H1 (cell line): Measurements from ENCODE around the gene PRKN. TPM values are rescaled to one million over a fixed set of nuclear protein-coding genes. Genes with fewer than 3 reads are reported as not detected.

Experiments used
- CTCF ChIA-PET: fragments of 300-600 bp; sonication (Branson Sonifier 250); formaldehyde crosslinking; loops from one replicate; lab custom pipeline; 2021; ENCODE audit not compliant: partially characterized antibody; lab: Charles Lee
- POLR2A ChIA-PET: fragments of 300-600 bp; sonication (Branson Sonifier 250); formaldehyde crosslinking; loops from one replicate; lab custom pipeline; 2021; ENCODE audit warnings: inconsistent platforms; ENCODE audit not compliant: partially characterized antibody; lab: Charles Lee
- DNase-seq, 2 experiments: peaks; one replicate each; pipeline versions ENCODE4 v3.0.0 to v3.0.0-alpha.2; 2010 to 2022; ENCODE audit warnings: low spot score in 2 of 2, low read depth in 1 of 2, mixed read lengths in 1 of 2
- FAIRE-seq: peaks from 2 replicates; lab custom pipeline; 2011; peaks lifted over from hg19 to GRCh38; lab: Jason Lieb, UNC
- H2AFZ ChIP-seq: 2 replicates; pipeline ENCODE4 v1.8.1; 2012; ENCODE audit warnings: low read length, inconsistent platforms
- H2AK5ac ChIP-seq: 2 replicates; pipeline ENCODE4 v1.6.1; 2013; ENCODE audit warnings: low read depth, low read length
- H2BK120ac ChIP-seq: replicated peaks from 2 replicates; pipeline ENCODE3; 2013; ENCODE audit warnings: low read depth, low read length, inconsistent platforms
- H2BK12ac ChIP-seq: 2 replicates; pipeline ENCODE4 v1.6.1; 2013; ENCODE audit warnings: low read depth, low read length
- H2BK15ac ChIP-seq: 2 replicates; pipeline ENCODE4 v1.6.1; 2013; ENCODE audit warnings: low read length
- H2BK20ac ChIP-seq: 2 replicates; pipeline ENCODE4 v1.6.1; 2013; ENCODE audit warnings: low read length
- H2BK5ac ChIP-seq: 2 replicates; pipeline ENCODE4 v1.6.1; 2013; ENCODE audit warnings: low read depth, low read length
- H3K14ac ChIP-seq: 2 replicates; pipeline ENCODE4 v1.6.1; 2013; ENCODE audit warnings: inconsistent platforms; ENCODE audit not compliant: insufficient read length
- H3K18ac ChIP-seq: 2 replicates; pipeline ENCODE4 v1.6.1; 2013; ENCODE audit warnings: low read length; ENCODE audit errors: extremely low read depth
- H3K23ac ChIP-seq: 2 replicates; pipeline ENCODE4 v1.6.1; 2013; ENCODE audit warnings: inconsistent platforms; ENCODE audit not compliant: insufficient read length
- H3K23me2 ChIP-seq: 2 replicates; pipeline ENCODE4 v1.6.1; 2013; ENCODE audit warnings: low read depth, low read length
- H3K27ac ChIP-seq: 2 replicates; pipeline ENCODE4 v1.6.1; 2011; ENCODE audit warnings: low read depth, low read length, inconsistent platforms
- H3K27me3 ChIP-seq, 4 experiments: replicated peaks in 1 of 4; 1 replicate in 1 of 4; 2 replicates in 3 of 4; pipeline versions ENCODE4 v1.6.1 to v1.8.1; 2011 to 2013; ENCODE audit warnings: low read length in 3 of 4, mild to moderate bottlenecking in 3 of 4, inconsistent platforms in 2 of 4, mixed read lengths in 2 of 4, moderate library complexity in 1 of 4; ENCODE audit not compliant: control insufficient read depth in 3 of 4, insufficient read depth in 3 of 4; ENCODE audit errors: extremely low read depth in 1 of 4
- H3K36me3 ChIP-seq, 4 experiments: 2 replicates each; pipeline versions ENCODE4 v1.6.1 to v1.8.1; 2011 to 2013; ENCODE audit warnings: mild to moderate bottlenecking in 4 of 4, low read length in 3 of 4, moderate library complexity in 2 of 4, control low read depth in 1 of 4, inconsistent platforms in 1 of 4; ENCODE audit not compliant: insufficient read depth in 4 of 4, control insufficient read depth in 2 of 4
- H3K4ac ChIP-seq: replicated peaks from 2 replicates; pipeline ENCODE3; 2013; ENCODE audit warnings: low read length, low read depth, mixed read lengths, inconsistent platforms; ENCODE audit not compliant: insufficient read length
- H3K4me1 ChIP-seq, 4 experiments: replicated peaks in 1 of 4; 1 replicate in 1 of 4; 2 replicates in 3 of 4; pipeline versions ENCODE4 v1.6.1 to v1.8.1; 2011 to 2013; ENCODE audit warnings: low read length in 3 of 4, inconsistent platforms in 2 of 4, mixed read lengths in 1 of 4; ENCODE audit not compliant: insufficient read depth in 4 of 4, control insufficient read depth in 3 of 4
- H3K4me2 ChIP-seq, 2 experiments: 2 replicates each; pipeline versions ENCODE4 v1.6.1 to v1.8.1; 2011 to 2013; ENCODE audit warnings: low read depth in 2 of 2, low read length in 2 of 2, control low read depth in 1 of 2, inconsistent platforms in 1 of 2, mild to moderate bottlenecking in 1 of 2; ENCODE audit not compliant: insufficient read depth in 1 of 2
- H3K4me3 ChIP-seq, 4 experiments: fragments of 200-600, 300-600 bp in 1 of 4; sonication (generic), shearing (Covaris generic), sonication (Bioruptor Twin) in 1 of 4; 2 replicates each; pipeline versions ENCODE4 v1.5.1 to v1.8.1; 2011 to 2016; ENCODE audit warnings: low read length in 4 of 4, low read depth in 3 of 4, control low read depth in 2 of 4, inconsistent platforms in 2 of 4, mild to moderate bottlenecking in 2 of 4, mixed read lengths in 1 of 4, moderate library complexity in 1 of 4; ENCODE audit not compliant: insufficient read depth in 2 of 4; ENCODE audit errors: extremely low read depth in 1 of 4
- H3K56ac ChIP-seq: replicated peaks from 2 replicates; pipeline ENCODE3; 2013; ENCODE audit warnings: low read depth, mild to moderate bottlenecking, mixed read lengths, low read length, inconsistent platforms; ENCODE audit not compliant: insufficient read length
- H3K79me1 ChIP-seq: 2 replicates; pipeline ENCODE4 v1.6.1; 2013; ENCODE audit warnings: low read depth, low read length, control low read depth
- H3K79me2 ChIP-seq, 2 experiments: 2 replicates each; pipeline versions ENCODE4 v1.6.1 to v1.8.1; 2012 to 2013; ENCODE audit warnings: low read length in 2 of 2, mild to moderate bottlenecking in 2 of 2, inconsistent platforms in 1 of 2; ENCODE audit not compliant: insufficient read depth in 2 of 2, control insufficient read depth in 1 of 2
- H3K9ac ChIP-seq, 4 experiments: replicated peaks in 1 of 4; 1 replicate in 1 of 4; 2 replicates in 3 of 4; pipeline versions ENCODE4 v1.6.1 to v1.8.1; 2011 to 2013; ENCODE audit warnings: low read depth in 3 of 4, low read length in 3 of 4, control low read depth in 2 of 4, mild to moderate bottlenecking in 2 of 4, moderate library complexity in 2 of 4, inconsistent platforms in 1 of 4; ENCODE audit errors: extremely low read depth in 1 of 4
- H3K9me3 ChIP-seq, 2 experiments: 2 replicates each; pipeline versions ENCODE4 v1.6.1 to v1.8.1; 2012 to 2013; ENCODE audit warnings: mild to moderate bottlenecking in 2 of 2, moderate library complexity in 2 of 2, control low read depth in 1 of 2, inconsistent platforms in 1 of 2, low read depth in 1 of 2, low read length in 1 of 2, mixed read lengths in 1 of 2; ENCODE audit not compliant: insufficient read depth in 2 of 2
- H4K20me1 ChIP-seq, 2 experiments: replicated peaks in 1 of 2; 2 replicates each; pipeline versions ENCODE3 to v1.8.1; 2011 to 2013; ENCODE audit warnings: inconsistent platforms in 2 of 2, low read length in 2 of 2, mild to moderate bottlenecking in 1 of 2; ENCODE audit not compliant: insufficient read depth in 2 of 2, control insufficient read depth in 1 of 2
- H4K5ac ChIP-seq: 2 replicates; pipeline ENCODE4 v1.6.1; 2013; ENCODE audit warnings: low read length, low read depth, mixed read lengths, inconsistent platforms; ENCODE audit not compliant: insufficient read length
- H4K8ac ChIP-seq: 2 replicates; pipeline ENCODE4 v1.8.0; 2013; ENCODE audit warnings: mild to moderate bottlenecking, moderate library complexity, low read length, inconsistent platforms; ENCODE audit not compliant: insufficient read depth; ENCODE audit errors: extremely low read depth
- H4K91ac ChIP-seq: replicated peaks from 2 replicates; pipeline ENCODE3; 2013; ENCODE audit warnings: low read length, mixed read lengths, inconsistent platforms; ENCODE audit not compliant: insufficient read length
- EGR1 ChIP-seq: IDR thresholded peaks from 2 replicates; pipeline ENCODE4 v1.6.1; 2011; ENCODE audit warnings: low read depth, low read length, borderline replicate concordance
- EP300 ChIP-seq, 2 experiments: IDR thresholded peaks; 1 replicate in 1 of 2; 2 replicates in 1 of 2; pipeline ENCODE4 v1.6.1; 2011 to 2012; ENCODE audit warnings: low read depth in 2 of 2, low read length in 2 of 2, mild to moderate bottlenecking in 2 of 2, borderline replicate concordance in 1 of 2, inconsistent platforms in 1 of 2, moderate library complexity in 1 of 2
- KDM4A ChIP-seq: IDR thresholded peaks from one replicate; pipeline ENCODE4 v1.7.1; 2012; ENCODE audit warnings: low read depth, mild to moderate bottlenecking, moderate library complexity, low read length, inconsistent platforms; ENCODE audit not compliant: severe bottlenecking
- POLR2A ChIP-seq, 2 experiments: IDR thresholded peaks; 1 replicate in 1 of 2; 2 replicates in 1 of 2; pipeline ENCODE4 v1.6.1; 2011; ENCODE audit warnings: low read depth in 2 of 2, low read length in 2 of 2, mild to moderate bottlenecking in 2 of 2; ENCODE audit errors: control extremely low read depth in 1 of 2
- POU5F1 ChIP-seq: IDR thresholded peaks from 2 replicates; pipeline ENCODE4 v1.6.1; 2011; ENCODE audit warnings: low read depth, mild to moderate bottlenecking, low read length, moderate library complexity
- SAP30 ChIP-seq: fragments of 300-600 bp; sonication (generic); IDR thresholded peaks from 2 replicates; pipeline ENCODE4 v1.7.1; 2012; ENCODE audit warnings: low read length, moderate library complexity, mild to moderate bottlenecking, inconsistent platforms; ENCODE audit not compliant: insufficient read depth, insufficient replicate concordance
- SIRT6 ChIP-seq: IDR thresholded peaks from one replicate; pipeline ENCODE4 v1.7.1; 2012; ENCODE audit warnings: low read length, inconsistent platforms
- SIX5 ChIP-seq: IDR thresholded peaks from 2 replicates; pipeline ENCODE4 v1.6.1; 2011; ENCODE audit warnings: mild to moderate bottlenecking, low read depth, low read length
- SP4 ChIP-seq: IDR thresholded peaks from 2 replicates; pipeline ENCODE4 v1.6.1; 2012; ENCODE audit warnings: low read length, inconsistent platforms
- SUZ12 ChIP-seq: fragments of 200-600 bp; sonication (generic); IDR thresholded peaks from 2 replicates; pipeline ENCODE4 v1.6.1; 2012; ENCODE audit warnings: mild to moderate bottlenecking, inconsistent platforms, low read length, moderate library complexity, mixed read lengths
- TAF7 ChIP-seq: optimal IDR thresholded peaks from 2 replicates; pipeline ENCODE3; 2011; ENCODE audit warnings: low read depth, mild to moderate bottlenecking, inconsistent platforms, low read length, moderate library complexity, borderline replicate concordance
- YY1 ChIP-seq: IDR thresholded peaks from 2 replicates; pipeline ENCODE4 v1.6.1; 2011; ENCODE audit warnings: low read depth, mild to moderate bottlenecking, low read length
- ZNF274 ChIP-seq: IDR thresholded peaks from 2 replicates; pipeline ENCODE4 v1.7.0; 2012; ENCODE audit warnings: low read length, borderline replicate concordance; ENCODE audit errors: extremely low read depth
- WGBS, 2 experiments: shearing (Covaris generic) in 1 of 2; methylation state at CpG; one replicate each; pipeline versions ENCODE4 v1.1.6 to v1.1.7; 2013 to 2015; ENCODE audit warnings: low lambda C conversion rate in 2 of 2, mixed read lengths in 2 of 2, inconsistent platforms in 1 of 2, low coverage in 1 of 2, missing lambda C conversion rate in 1 of 2; ENCODE audit not compliant: insufficient replicate concordance in 2 of 2, insufficient coverage in 1 of 2, insufficient read length in 1 of 2; ENCODE audit errors: extremely low coverage in 1 of 2, missing lambda C conversion rate in 1 of 2; 5-methylcytosine and 5-hydroxymethylcytosine counted together
- polyA plus RNA-seq, 7 experiments: library from polyadenylated mRNA; depleted of rRNA in 3 of 7; stranded (reverse) in 5 of 7; unstranded in 2 of 7; fragments of >200 nt in 5 of 7; fragments of 200-250 nt in 2 of 7; gene quantifications; 1 replicate in 5 of 7; 2 replicates in 1 of 7; 4 replicates in 1 of 7; pipeline versions ENCODE4 v1.2.1 to v1.2.3, GENCODE V29; 2011 to 2013; ENCODE audit warnings: missing spikeins in 2 of 7, mixed read lengths in 2 of 7
- total RNA-seq: library from RNA; stranded (reverse); fragmentation: NEBNext Ultra II Directional; extraction: Animal tissue kit (Norgen Biotek cat#: 25700); gene quantifications from 2 replicates; pipeline ENCODE4 v1.2.1, GENCODE V29; 2021

Gene PRKN
- total and polyA plus RNA-seq, 2 of the 8 experiments (the other 6 are each of a cell fraction or from before 2014, with no cell fraction given) = 0.13 to 0.29 TPM

DNA sequence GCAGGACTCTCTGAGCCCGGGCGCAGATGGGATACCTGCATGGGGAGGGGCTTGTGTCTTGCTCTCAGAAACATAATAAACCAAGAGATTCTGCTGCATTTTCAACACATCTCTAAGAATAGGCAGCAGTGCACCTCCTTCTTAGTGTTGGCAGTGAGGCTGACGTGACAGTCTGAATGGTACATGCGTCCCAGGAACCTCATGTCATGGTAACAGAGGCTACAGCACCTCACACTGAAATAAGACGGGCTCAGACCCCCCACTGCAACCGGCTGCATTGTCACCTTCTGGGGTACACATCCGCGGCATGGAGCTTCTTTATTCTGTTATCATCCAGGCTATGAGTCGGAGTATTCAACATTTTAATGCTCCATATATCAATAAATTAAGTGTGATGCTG lies 1056.4 kb downstream of the PRKN start:
- Histone ChIP-seq H4K5ac (no peak overlapping the region), H3K4ac (no peak overlapping the region), H3K79me2 (no peaks in the 10 kb centered on the region), H2AK5ac (no peak overlapping the region), H4K8ac (no peak overlapping the region), H2AFZ (no peak overlapping the region), H3K27ac (no peak overlapping the region), H3K23ac (no peak overlapping the region), H3K56ac (no peak overlapping the region), H4K20me1 (no peaks in the 10 kb centered on the region), H3K27me3 (no peaks in the 10 kb centered on the region), H2BK15ac (no peak overlapping the region), H3K4me3 (no peak overlapping the region), H3K4me1 (no peaks in the 10 kb centered on the region), H2BK20ac (no peak overlapping the region), H3K79me1 (no peaks in the 10 kb centered on the region), H2BK12ac (no peak overlapping the region), H3K36me3 (no peaks in the 10 kb centered on the region), H3K9ac (no peak overlapping the region), H4K91ac (no peak overlapping the region), H3K4me2 (no peak overlapping the region), H2BK120ac (no peak overlapping the region), H2BK5ac (no peak overlapping the region), H3K14ac (no peak overlapping the region), H3K18ac (no peak overlapping the region), H3K23me2 (no peaks in the 10 kb centered on the region), H3K9me3 (no peaks in the 10 kb centered on the region)
- DNase-seq (no peak), FAIRE-seq (no peak)
- no peak for TF ChIP-seq TAF7
- no peak for TF ChIP-seq EGR1
- no peak for TF ChIP-seq SIX5
- TF ChIP-seq SP4 = no peak
- TF ChIP-seq POU5F1 = no peak
- TF ChIP-seq YY1 = no peak
- TF ChIP-seq POLR2A (IDR thresholded peaks at IDR 0.05; ENCODE audit: control extremely low read depth in 1 of 2, low read depth in 2 of 2, low read length in 2 of 2) = no peak
- TF ChIP-seq ZNF274 = no peak
- TF ChIP-seq EP300 (IDR thresholded peaks at IDR 0.05; ENCODE audit: borderline replicate concordance in 1 of 2, low read depth in 2 of 2, low read length in 2 of 2) = no peak
- no peak for TF ChIP-seq KDM4A
- no peak for TF ChIP-seq SIRT6
- no peak for TF ChIP-seq SUZ12
- no peak for TF ChIP-seq SAP30
- ChIA-PET POLR2A (no interaction called here), CTCF (no interaction called here)
- WGBS, 2 experiments = 91% methylated on average over 9 of the region's 9 CpGs; no CpG with 5 or more reads in 1 of the 2 experiments
